Stimulated activated CD8-positive, alpha-beta memory T cell treated with anti-CD3 and anti-CD28 coated beads, Interleukin-7, amount 100 ng/mL, for 48 hours (primary cell): ENCODE data around the gene FAM219A.
A peak's percentile ranks its signal among the peaks of the same experiment; 100 is the strongest.
"Not testable (repeated sequence)": the region's sequence is repeated elsewhere in the genome, so short reads cannot be mapped to it uniquely, and the experiment has no call there.

Experiments used
- DNase-seq, 2 donors: peaks; one replicate each; pipeline ENCODE4 v3.0.0-alpha.2; 2020; ENCODE audit warnings: low read depth in 1 of 2; ENCODE audit errors: extremely low read depth in 1 of 2

The FAM219A gene

GRCh38 chr9:34485822-34486221 is 27.5 kb upstream of the FAM219A start:
- DNase-seq, result no peak

DNA sequence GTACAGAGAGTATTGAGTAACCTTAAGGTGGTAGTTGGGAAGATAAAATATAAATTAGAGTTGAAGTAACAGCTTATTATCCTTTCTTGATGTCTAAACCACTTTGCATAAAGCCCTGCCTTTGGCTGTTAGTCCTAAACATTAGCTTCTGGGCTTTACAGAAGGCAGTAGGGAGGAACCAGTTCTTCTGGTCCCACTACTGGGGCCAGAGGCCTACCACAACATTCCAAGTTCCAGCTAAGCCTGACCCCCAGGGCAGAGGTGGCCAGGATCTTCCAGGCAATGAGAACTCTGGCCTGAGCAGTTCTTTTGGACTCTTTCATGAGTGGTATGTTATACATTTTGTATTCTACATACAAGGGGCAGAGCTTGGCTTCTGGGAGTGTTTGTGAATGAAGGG is 26.3 kb upstream of the FAM219A start:
- no peak for DNase-seq

- not testable (repeated sequence) for DNase-seq
These were observed 24.4 kb upstream of the FAM219A start for GRCh38 chr9:34482746-34483145.

DNA sequence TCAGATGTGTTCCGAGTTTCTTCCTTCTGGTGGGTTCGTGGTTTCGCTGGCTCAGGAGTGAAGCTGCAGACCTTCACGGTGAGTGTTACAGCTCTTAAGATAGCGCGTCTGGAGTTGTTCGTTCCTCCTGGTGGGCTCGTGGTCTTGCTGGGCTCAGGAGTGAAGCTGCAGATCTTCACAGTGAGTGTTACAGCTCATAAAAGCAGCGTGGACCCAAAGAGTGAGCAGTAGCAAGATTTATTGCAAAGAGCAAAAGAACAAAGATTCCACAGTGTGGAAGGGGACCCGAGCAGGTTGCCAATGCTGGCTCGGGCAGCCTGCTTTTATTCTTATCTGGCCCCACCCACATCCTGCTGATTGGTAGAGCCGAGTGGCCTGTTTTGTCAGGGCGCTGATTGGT is 23.2 kb upstream of the FAM219A start:
- not testable (repeated sequence) for DNase-seq

GRCh38 chr9:34479431-34479866 is 21.1 kb upstream of the FAM219A start:
- DNase-seq, result no peak

DNA sequence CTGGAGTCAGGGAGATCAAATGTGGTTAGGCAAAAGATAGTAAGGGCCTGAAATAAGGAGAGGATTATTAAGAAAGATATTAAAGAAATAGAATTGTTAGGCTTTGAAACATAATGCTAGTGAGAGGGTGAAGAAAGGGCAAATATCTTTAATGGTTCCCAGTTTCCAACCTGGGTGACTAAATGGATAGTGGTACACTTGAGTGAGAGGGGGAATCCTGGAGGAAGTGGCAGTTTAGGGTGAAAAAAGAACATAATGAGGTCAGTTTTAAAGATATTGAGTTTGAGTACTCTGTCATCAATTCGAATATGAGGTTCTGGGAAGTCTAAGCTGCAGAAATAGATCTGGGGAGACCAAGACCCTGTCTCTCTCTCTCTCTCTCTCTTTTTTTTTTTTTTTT is 19.2 kb upstream of the FAM219A start:
- DNase-seq, result no peak

DNA sequence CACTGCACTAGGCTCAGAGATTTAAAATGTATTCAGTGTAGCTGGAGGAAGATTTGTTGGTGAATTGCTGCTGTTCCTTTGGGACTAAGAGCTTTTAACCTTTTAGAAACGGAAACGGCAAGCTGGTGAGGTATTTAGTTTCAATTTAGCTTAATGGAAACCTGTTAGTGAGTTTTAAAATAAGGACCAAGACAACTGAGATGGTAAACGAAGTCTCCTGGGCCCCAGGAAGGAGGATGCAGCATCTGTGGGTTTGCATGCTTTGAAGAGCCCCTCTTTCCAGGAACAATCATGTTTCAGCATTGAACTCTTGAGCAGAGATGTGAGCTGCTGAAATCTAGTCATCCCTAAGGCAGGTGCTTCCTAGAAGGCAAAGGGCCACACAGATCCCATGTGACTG is 16.7 kb upstream of the FAM219A start:
- no peak for DNase-seq

DNA sequence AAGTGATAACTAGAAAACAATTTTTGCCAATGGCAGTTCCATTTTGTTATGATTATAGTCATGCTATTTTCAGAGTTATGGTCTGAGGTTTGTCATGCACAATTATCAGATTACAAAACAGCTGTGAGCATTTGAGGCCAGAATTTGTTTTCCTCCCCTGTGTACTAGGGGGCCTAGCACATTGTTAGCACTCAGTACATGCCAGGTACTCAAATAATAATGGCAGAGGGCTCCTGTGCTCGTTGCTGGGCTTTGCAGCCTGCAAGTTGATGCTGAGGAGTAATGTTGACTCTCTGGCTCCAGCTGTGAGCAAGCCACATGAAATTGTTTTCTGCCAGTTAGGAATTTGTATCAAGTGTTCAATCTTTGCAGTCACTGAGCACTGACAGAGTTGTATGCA is 7.1 kb upstream of the FAM219A start:
- DNase-seq, result no peak

DNA sequence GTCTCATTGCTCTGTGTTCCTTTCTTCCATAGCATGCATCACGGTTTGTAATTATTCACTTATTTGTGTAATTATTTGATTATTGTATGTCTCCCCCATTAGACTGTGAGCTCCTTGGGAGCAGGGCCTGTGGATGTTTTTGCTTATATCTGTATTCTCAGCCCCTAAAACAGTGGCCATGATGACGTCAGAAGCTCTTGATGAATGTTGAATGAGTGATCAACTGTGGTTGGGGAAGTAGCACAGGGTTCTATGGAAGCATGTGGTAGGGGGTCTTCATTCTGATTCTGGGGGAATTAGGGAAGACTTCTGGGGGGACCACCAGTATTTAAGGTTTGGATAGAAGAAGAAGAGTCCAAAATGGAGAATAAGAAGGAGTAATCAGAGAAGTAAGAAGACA is 6.2 kb upstream of the FAM219A start:
- no peak for DNase-seq

GRCh38 chr9:34463901-34464232 is 5.5 kb upstream of the FAM219A start:
- DNase-seq, result no peak

GRCh38 chr9:34463098-34463900 is 4.9 kb upstream of the FAM219A start:
- peak in 1 of 2 donors; percentile 70 for DNase-seq

- no peak for DNase-seq
These were observed 1.6 kb upstream of the FAM219A start for GRCh38 chr9:34459941-34460340.

- no peak for DNase-seq
These were observed 986 bp upstream of the FAM219A start for GRCh38 chr9:34459356-34459755.

DNA sequence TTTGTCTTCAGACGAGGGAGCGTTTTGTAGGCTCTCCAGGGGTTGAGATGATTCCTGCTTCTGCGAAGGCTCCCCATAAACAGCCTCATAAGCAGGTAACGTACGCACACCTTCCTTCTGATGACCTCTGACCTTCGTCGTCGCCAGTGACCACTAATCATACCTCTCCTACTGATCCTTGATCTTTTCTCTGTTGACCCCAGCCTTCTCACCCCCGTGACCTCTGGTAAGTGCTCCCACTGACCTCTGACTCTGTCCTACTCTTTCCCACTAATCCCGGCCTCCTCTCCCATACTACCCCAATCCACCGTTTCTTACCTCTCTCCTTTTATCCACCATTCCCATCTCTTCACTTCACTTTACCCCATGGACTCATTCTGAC is 580 bp upstream of the FAM219A start:
- DNase-seq, result no peak

DNA sequence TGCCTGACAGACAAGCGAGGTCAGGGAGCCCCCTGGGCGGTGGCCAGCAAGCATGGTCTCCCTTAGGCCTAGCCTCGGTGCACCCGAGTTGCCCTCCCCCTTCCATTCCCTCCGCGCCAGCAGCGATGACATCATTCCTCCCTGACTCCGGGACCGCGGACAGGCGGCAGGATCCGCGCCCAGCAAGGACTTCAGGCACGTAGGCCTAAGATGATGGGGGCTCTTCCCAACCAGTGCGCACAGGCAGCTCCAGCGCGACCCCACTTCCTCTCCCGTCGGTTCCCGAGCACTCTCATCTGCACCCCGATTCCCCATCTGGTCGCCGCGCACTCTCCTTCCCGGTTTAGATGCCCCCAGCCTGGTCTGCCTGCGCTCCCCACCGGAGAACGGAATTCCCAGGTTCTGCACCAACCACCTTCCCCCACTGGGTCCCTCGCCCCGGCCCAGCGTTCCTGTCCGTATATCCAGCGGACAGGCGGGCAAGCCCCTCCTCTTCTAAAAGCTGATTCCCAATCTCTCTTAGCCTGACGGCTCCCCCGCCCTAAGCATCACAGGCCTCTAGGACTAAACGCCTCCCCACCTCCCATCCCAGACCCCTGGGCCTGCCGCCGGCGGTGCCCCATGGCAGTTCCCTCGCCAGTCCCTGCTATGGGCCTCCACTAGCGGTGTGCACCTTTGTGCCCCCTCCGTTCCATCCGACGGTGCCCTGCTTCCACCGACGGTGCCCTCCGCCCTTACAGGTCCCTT is 931 bp downstream of the FAM219A start:
- DNase-seq, result no peak

GRCh38 chr9:34456746-34457145 is 1.6 kb downstream of the FAM219A start:
- DNase-seq, result no peak

- no peak for DNase-seq
These were observed 2.2 kb downstream of the FAM219A start for GRCh38 chr9:34456151-34456550.

DNA sequence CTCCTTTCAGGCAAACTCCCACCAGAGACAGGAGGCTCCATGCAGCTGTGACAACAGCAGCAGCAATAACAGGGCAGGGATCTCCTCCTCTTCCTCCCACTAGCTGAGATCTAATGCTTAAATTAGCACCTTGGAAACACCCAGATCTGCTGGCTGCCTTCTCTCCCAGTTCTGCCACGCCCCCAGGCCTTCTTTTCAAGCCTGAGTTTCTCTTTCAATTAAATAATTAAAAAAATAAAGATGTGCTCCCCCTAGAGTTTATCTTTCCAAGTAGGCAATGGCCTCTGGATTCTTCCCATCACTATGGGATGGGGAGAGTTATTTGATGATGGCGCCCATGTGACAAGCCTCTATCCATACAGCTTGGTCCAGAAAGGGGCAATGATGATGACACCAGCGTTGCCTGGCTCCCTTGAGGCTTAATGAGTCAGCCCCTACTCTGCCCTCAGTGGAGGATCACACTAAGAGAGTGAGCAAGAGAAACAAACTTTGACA is 3.8 kb downstream of the FAM219A start:
- DNase-seq, result peak in 1 of 2 donors; percentile 47

- no peak for DNase-seq
These were observed 5.8 kb downstream of the FAM219A start for GRCh38 chr9:34452568-34452967.

GRCh38 chr9:34451545-34451944 is 6.8 kb downstream of the FAM219A start:
- peak in 1 of 2 donors; percentile 30 for DNase-seq

DNA sequence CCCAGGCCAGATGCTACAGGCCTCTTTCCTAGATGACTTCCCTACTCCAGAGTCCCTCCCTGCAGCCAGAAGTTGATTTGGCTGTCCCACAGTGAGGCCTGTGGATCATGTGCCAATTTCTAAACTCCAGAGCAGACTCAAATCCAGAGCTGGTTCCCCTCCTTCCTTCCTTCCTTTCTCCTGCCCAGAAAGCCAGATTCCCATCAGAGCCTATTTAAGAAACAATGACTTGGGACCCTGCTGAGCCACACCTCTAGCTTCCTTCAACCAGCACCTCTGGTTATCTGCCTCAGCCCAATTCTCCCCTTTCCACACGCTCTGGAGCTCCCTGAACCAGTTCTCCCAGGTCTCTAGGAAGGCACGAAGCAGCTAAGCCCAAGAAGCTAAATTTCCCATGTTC is 7.2 kb downstream of the FAM219A start:
- DNase-seq, result no peak

- no peak for DNase-seq
These were observed 7.7 kb downstream of the FAM219A start for GRCh38 chr9:34450644-34451043.
